Breast epithelium (tissue), 3 donors: ENCODE data around the gene FTCDNL1.

ENCODE experiments used
- CTCF ChIP-seq, 3 donors: fragments of 450-650 bp; IDR thresholded peaks; one replicate each; pipeline ENCODE4 v1.5.1; 2016 to 2017; ENCODE audit warnings: antibody characterized with exemption in 3 of 3, mild to moderate bottlenecking in 3 of 3, moderate library complexity in 3 of 3
- POLR2A ChIP-seq: fragments of 450-650 bp; IDR thresholded peaks from one replicate; pipeline ENCODE4 v1.6.1; 2016; ENCODE audit warnings: antibody characterized with exemption, mild to moderate bottlenecking, moderate library complexity

GRCh38 chr2:199812493-199812892 is 38.5 kb downstream of the FTCDNL1 start:
- TF ChIP-seq CTCF (IDR thresholded peaks at IDR 0.05) = no peak
- no peak for TF ChIP-seq POLR2A
